B cell (primary cell): ENCODE measurements around the gene NRAS. TPM values are rescaled to one million over a fixed set of nuclear protein-coding genes. Genes with fewer than 3 reads are reported as not detected.

ENCODE experiments used
- ATAC-seq: fragments of 200-7000 bp; cut with Tn5 transposase; one replicate; pipeline ENCODE4 v1.10.0; 2021; ENCODE audit warnings: low read depth, mild to moderate bottlenecking, moderate number of reproducible peaks, moderate library complexity
- CTCF ChIA-PET: fragments of 350-600 bp; sonication (Branson Sonifier 250); formaldehyde crosslinking; loops from one replicate; lab custom pipeline; 2021; ENCODE audit warnings: antibody characterized with exemption, inconsistent platforms; lab: Charles Lee
- POLR2A ChIA-PET: fragments of 350-600 bp; sonication (Branson Sonifier 250); formaldehyde crosslinking; loops from one replicate; lab custom pipeline; 2021; ENCODE audit warnings: antibody characterized with exemption; lab: Charles Lee
- DNase-seq: peaks from one replicate; pipeline ENCODE4 v3.0.0; 2013
- H2AFZ ChIP-seq: 2 replicates; pipeline ENCODE4 v1.6.1; 2012; ENCODE audit warnings: mild to moderate bottlenecking, low read depth, low read length; ENCODE audit not compliant: insufficient read depth, poor library complexity, severe bottlenecking
- H3K27ac ChIP-seq, 2 donors: 1 replicate in 1 of 2; 2 replicates in 1 of 2; pipeline ENCODE4 v1.5.1; 2012 to 2013; ENCODE audit warnings: low read length in 2 of 2, mild to moderate bottlenecking in 2 of 2, moderate library complexity in 1 of 2
- H3K27me3 ChIP-seq, 4 experiments: fragments of 200-600 bp in 1 of 4; sonication (generic) in 1 of 4; replicated peaks in 1 of 4; 1 replicate in 2 of 4; 2 replicates in 2 of 4; pipeline versions ENCODE4 v1.6.1 to v1.7.0; 2013 to 2016; ENCODE audit warnings: low read length in 3 of 4, mild to moderate bottlenecking in 2 of 4, mixed read lengths in 1 of 4, moderate library complexity in 1 of 4; ENCODE audit not compliant: insufficient read depth in 4 of 4, control insufficient read depth in 3 of 4; ENCODE audit errors: control extremely low read depth in 1 of 4
- H3K36me3 ChIP-seq, 2 experiments: replicated peaks in 1 of 2; 1 replicate in 1 of 2; 2 replicates in 1 of 2; pipeline versions ENCODE4 v1.6.1 to v1.7.1; 2013; ENCODE audit warnings: low read length in 1 of 2; ENCODE audit not compliant: insufficient read depth in 2 of 2, control insufficient read depth in 1 of 2; ENCODE audit errors: control extremely low read depth in 1 of 2, extremely low read depth in 1 of 2
- H3K4me1 ChIP-seq, 2 donors: fragments of 200-600 bp in 1 of 2; sonication (generic) in 1 of 2; 1 replicate in 1 of 2; 2 replicates in 1 of 2; pipeline versions ENCODE4 v1.5.1 to v1.6.1; 2013 to 2017; ENCODE audit warnings: low read length in 2 of 2; ENCODE audit not compliant: control insufficient read depth in 2 of 2, insufficient read depth in 2 of 2
- H3K4me2 ChIP-seq: replicated peaks from 2 replicates; pipeline ENCODE3; 2012; ENCODE audit warnings: mild to moderate bottlenecking, low read depth, low read length; ENCODE audit not compliant: poor library complexity, severe bottlenecking
- H3K4me3 ChIP-seq, 5 experiments: fragments of 200-600 bp in 1 of 5; sonication (generic) in 1 of 5; 1 replicate in 3 of 5; 2 replicates in 2 of 5; pipeline versions ENCODE4 v1.5.1 to v1.7.0; 2011 to 2016; ENCODE audit warnings: low read length in 4 of 5, mild to moderate bottlenecking in 4 of 5, low read depth in 2 of 5, control low read depth in 1 of 5, moderate library complexity in 1 of 5; ENCODE audit not compliant: insufficient read depth in 1 of 5; ENCODE audit errors: control extremely low read depth in 1 of 5, extremely low read depth in 1 of 5
- H3K79me2 ChIP-seq: fragments of 200-600 bp; sonication (generic); one replicate; pipeline ENCODE4 v1.6.0; 2016; ENCODE audit warnings: low read length; ENCODE audit not compliant: control insufficient read depth, insufficient read depth
- H3K9ac ChIP-seq: fragments of 200-600 bp; sonication (generic); 2 replicates; pipeline ENCODE4 v1.6.1; 2017; ENCODE audit warnings: mild to moderate bottlenecking, low read length, moderate library complexity
- H3K9me3 ChIP-seq, 3 donors: one replicate each; pipeline versions ENCODE4 v1.6.1 to v1.7.1; 2013; ENCODE audit warnings: low read length in 2 of 3; ENCODE audit not compliant: control insufficient read depth in 2 of 3, insufficient read depth in 1 of 3; ENCODE audit errors: control extremely low read depth in 1 of 3
- H4K20me1 ChIP-seq: 2 replicates; pipeline ENCODE4 v1.6.0; 2012; ENCODE audit warnings: mild to moderate bottlenecking, low read length; ENCODE audit not compliant: insufficient read depth, control insufficient read depth, poor library complexity, severe bottlenecking
- H3K27ac Mint-ChIP-seq: one replicate; pipeline ENCODE4 v1.8.0; 2021; ENCODE audit warnings: mixed read lengths
- H3K27me3 Mint-ChIP-seq: one replicate; pipeline ENCODE4 v1.8.0; 2021; ENCODE audit warnings: mixed read lengths
- H3K4me1 Mint-ChIP-seq: one replicate; pipeline ENCODE4 v1.8.0; 2021; ENCODE audit warnings: mixed read lengths
- H3K4me3 Mint-ChIP-seq: one replicate; pipeline ENCODE4 v1.8.0; 2021; ENCODE audit warnings: mixed read lengths
- H3K9me3 Mint-ChIP-seq: one replicate; pipeline ENCODE4 v1.8.0; 2022; ENCODE audit warnings: mixed read lengths; ENCODE audit not compliant: insufficient read depth
- EZH2 ChIP-seq: IDR thresholded peaks from 2 replicates; pipeline ENCODE4 v1.6.1; 2012; ENCODE audit warnings: borderline replicate concordance, low read depth, mild to moderate bottlenecking, moderate library complexity, low read length; ENCODE audit not compliant: insufficient read depth, poor library complexity, severe bottlenecking
- WGBS: methylation state at CpG from one replicate; pipeline ENCODE4 v1.1.5; 2013; ENCODE audit warnings: missing lambda C conversion rate; ENCODE audit not compliant: insufficient coverage; 5-methylcytosine and 5-hydroxymethylcytosine counted together
- intact Hi-C: fragments of 100-400 bp; cut with micrococcal nuclease; formaldehyde crosslinking; loops from one replicate; pipeline ENCODE4 v1.10.0; 2022
- polyA plus RNA-seq: library from polyadenylated mRNA; depleted of rRNA; stranded (reverse); fragments of >200 nt; gene quantifications from 2 replicates; pipeline ENCODE4 v1.2.3, GENCODE V29; 2012
- total RNA-seq, 2 donors: library from RNA; stranded (reverse); fragments of 120-200 nt in 1 of 2; gene quantifications; 1 replicate in 1 of 2; 2 replicates in 1 of 2; pipeline versions ENCODE4 v1.2.3 to v1.2.4, GENCODE V29; 2013 to 2022
- TF ChIP-seq, protein P1 (sequence below): fragments of 200-600 bp; IDR thresholded peaks from one replicate; pipeline ENCODE4 v1.8.0; 2022; ENCODE audit warnings: antibody characterized with exemption, mild to moderate bottlenecking

NRAS gene
- total and polyA plus RNA-seq, 2 donors (not counting 1 experiment from before 2014, with no cell fraction given), result 9.8 to 35.0 TPM

DNA sequence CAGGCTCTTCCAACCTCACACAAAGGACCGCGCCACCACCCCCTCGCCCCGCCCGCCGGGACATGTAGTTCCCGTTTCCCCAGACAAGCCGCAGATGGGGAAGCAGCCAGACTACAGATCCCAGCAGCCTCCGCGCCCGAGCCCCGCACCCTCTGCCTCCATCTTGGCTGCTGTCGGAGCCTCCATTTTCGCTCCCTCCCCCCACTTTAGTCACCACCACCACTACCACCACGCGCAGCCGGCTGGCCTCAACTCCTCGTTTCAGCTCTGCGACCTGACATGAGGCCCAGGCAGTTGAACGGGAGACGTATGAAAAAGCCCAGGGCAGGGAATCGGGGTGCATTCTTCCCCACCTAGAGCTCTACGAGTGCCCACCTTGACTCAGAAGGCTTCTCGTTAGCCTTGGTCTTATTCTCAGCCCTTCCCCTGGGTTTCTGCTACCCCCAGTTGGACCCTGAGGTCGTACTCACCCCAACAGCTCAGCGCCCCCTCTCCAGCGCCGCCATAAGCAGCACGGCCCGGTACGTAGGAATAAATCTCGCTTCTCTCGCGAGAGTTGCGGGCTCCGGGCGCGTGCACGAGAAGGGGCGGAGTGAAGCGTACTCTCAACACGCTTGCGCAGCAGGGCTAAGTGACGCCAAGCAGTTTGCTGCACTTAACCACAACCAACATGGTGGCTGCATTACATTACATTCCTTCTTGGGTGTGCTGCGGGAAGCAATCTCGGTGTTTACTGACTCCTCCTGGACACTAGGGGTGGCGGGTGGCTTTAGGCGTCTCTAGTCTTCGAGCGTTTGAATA, 41.1 kb upstream of the NRAS start, which contains the start of gene CSDE1:
Gene CSDE1 (minus strand): TSS at position 530 of the 801 bp plus-strand sequence. CDS start 18,094 bp downstream, outside the sequence.
- WGBS, result under 1% methylated on average over 50 of the region's 50 CpGs
- no peaks in the 10 kb centered on the region for H3K9me3 Mint-ChIP-seq

More for the DNA sequence above, 41.1 kb upstream of the NRAS start, which contains the start of gene CSDE1:
- POLR2A ChIA-PET, result interaction anchor here (1.1 to 1.4 kb wide), 3 partner anchors 22 to 247 kb away, joined by 5 to 16 read pairs (median 6); partner anchors contain the start of genes NRAS, SIKE1 and TRIM33
- H3K36me3 ChIP-seq, result peaks cover 0 to 3% of the 10 kb centered on the region in 2 experiments
- Mint-ChIP-seq H3K4me1 (peaks cover 56% of the 10 kb centered on the region), H3K4me3 (peak within 1 kb of the TSS; percentile 100), H3K27ac (peak within 1 kb of the TSS; percentile 100), H3K27me3 (no peaks in the 10 kb centered on the region)
- peaks cover 44 to 45% of the 10 kb centered on the region in 2 donors for H3K4me1 ChIP-seq
- CTCF ChIA-PET, result interaction anchor here (0.6 to 1.5 kb wide), 2 partner anchors 41 to 1080 kb away, joined by 3 to 4 read pairs; partner anchors contain the start of gene NRAS
- peaks cover 59% of the 10 kb centered on the region for H3K79me2 ChIP-seq
- ATAC-seq (peak; percentile 89), DNase-seq (peak; percentile 98)
- peak within 1 kb of the TSS; percentile 81 to 100 (median 100) for H3K4me3 ChIP-seq
- H2AFZ ChIP-seq, result peak within 1 kb of the TSS; percentile 98
- peak within 1 kb of the TSS; percentile 80 for H3K4me2 ChIP-seq
- TF ChIP-seq EZH2, result no peak
- TF ChIP-seq, protein P1, sequence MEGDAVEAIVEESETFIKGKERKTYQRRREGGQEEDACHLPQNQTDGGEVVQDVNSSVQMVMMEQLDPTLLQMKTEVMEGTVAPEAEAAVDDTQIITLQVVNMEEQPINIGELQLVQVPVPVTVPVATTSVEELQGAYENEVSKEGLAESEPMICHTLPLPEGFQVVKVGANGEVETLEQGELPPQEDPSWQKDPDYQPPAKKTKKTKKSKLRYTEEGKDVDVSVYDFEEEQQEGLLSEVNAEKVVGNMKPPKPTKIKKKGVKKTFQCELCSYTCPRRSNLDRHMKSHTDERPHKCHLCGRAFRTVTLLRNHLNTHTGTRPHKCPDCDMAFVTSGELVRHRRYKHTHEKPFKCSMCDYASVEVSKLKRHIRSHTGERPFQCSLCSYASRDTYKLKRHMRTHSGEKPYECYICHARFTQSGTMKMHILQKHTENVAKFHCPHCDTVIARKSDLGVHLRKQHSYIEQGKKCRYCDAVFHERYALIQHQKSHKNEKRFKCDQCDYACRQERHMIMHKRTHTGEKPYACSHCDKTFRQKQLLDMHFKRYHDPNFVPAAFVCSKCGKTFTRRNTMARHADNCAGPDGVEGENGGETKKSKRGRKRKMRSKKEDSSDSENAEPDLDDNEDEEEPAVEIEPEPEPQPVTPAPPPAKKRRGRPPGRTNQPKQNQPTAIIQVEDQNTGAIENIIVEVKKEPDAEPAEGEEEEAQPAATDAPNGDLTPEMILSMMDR, result no peak
- H3K27ac ChIP-seq, result peak within 1 kb of the TSS; percentile 99 to 100
- H3K9ac ChIP-seq, result peak within 1 kb of the TSS; percentile 100
- peaks cover 47% of the 10 kb centered on the region for H4K20me1 ChIP-seq
- intact Hi-C loops, result loop anchor here (1.0 to 5.0 kb wide), 8 partner anchors 23 to 999 kb away; partner anchors contain the start of genes BCAS2, NRAS, PHTF1 and RSBN1
- H3K27me3 ChIP-seq, result no peaks in the 10 kb centered on the region
- peaks cover 0 to 2% (median 0%) of the 10 kb centered on the region in 3 donors for H3K9me3 ChIP-seq
